ENCODE measurements around the gene GNB1.

The GNB1 gene

GRCh38 chr1:1815606-1816281, 75.1 kb downstream of the GNB1 start:
- DNase-seq, result no peak

GRCh38 chr1:1809489-1809888, 81.4 kb downstream of the GNB1 start:
- no peak for DNase-seq

- DNase-seq, result no peak
Measured at GRCh38 chr1:1808206-1808605, 82.7 kb downstream of the GNB1 start.

DNA sequence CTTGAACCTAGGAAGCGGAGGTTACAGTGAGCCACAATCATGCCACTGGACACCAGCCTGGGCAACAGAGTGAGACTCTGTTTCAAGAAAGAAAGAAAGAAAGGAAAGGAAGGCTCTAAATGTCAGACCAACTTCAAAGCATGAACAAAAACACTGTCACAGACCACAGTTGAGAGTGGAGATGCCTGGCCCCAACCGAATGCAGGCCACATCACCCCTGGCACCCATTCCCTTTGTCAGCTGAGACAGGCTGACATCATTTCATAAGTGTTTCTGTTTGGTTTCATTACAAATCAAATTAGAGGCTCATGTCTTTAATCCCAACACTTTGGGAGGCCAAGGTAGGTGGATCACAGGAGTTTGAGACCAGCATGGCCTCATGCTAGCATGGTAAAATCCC, 84.0 kb downstream of the GNB1 start:
- DNase-seq, result no peak

- no peak for DNase-seq
Measured at GRCh38 chr1:1804301-1804700, 86.6 kb downstream of the GNB1 start.

GRCh38 chr1:1802871-1803270, 88.0 kb downstream of the GNB1 start:
- no peak for DNase-seq

GRCh38 chr1:1799716-1800115, 91.2 kb downstream of the GNB1 start:
- no peak for DNase-seq

DNA sequence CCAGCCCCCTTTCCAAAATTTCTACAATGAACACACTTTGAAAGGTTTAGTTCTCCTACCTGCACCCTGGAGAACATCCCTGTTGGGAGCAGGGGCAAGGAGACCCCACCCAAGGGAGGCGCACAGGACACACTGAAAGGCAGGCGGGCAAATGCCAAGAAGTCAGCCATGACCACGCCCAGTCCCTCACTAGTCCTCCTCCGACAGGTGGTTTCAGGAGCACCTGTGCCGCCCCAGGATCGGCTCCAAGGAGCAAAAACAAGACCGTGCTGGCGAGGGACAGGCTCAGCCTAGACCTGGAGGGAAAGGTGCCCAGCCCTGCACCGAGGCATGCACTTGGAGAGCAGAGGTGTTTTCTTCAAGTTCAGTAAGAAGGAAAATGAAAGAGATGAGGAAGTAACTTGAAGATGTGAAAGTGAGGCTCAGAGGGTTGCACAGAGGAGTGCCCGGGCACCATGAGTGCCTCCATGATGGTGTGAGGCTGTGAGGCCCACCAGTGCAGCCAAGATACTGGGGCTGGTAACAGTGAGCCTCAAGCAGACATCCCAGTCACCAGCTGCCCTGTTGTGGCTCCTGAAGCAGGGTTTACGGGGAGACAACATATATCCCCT, 93.1 kb downstream of the GNB1 start:
- DNase-seq, result no peak

DNA sequence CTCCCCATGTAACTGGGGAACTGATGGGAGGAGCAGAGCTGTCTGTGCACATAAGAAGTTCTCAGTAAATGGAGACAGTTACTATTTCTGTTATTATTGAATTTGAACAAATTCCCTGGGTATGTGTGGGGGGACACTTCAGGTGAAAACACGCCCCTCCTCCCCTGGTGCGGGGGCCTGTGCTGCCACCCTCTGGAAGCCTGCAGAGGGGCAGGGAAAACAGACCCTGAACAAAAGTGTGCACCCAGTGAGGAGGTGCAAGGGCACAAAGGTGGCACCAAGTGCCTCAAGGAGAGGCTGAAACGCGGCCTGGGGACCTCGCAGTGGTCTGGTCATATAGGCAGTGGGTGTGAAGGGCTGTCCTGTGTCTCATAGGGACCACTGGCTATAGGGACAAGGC, 94.4 kb downstream of the GNB1 start:
- no peak for DNase-seq

DNA sequence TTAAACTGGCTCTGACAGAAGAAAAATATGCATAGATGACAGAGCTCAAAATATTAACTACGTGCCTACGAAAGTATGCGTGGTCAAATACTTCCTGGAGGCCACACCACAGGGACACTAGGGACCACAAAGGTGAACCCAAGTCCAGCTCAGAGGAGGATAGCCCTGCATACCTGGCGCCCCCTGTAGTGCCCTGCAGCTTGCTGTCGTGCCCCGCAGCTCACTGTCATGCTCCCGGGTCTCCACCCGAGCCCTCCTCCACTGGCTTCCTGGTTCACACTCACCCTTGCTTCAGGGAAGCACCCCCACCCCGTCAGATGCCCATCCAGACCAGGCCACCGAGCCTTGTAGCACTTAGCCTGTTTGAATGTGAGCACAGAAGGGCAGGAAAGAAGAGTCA, 95.9 kb downstream of the GNB1 start:
- no peak for DNase-seq

- no peak for DNase-seq
Measured at GRCh38 chr1:1793481-1794244, 97.2 kb downstream of the GNB1 start.

GRCh38 chr1:1788646-1789431, 102.0 kb downstream of the GNB1 start:
- DNase-seq, result no peak

- DNase-seq, result no peak
Measured at GRCh38 chr1:1788136-1788535, 102.8 kb downstream of the GNB1 start.

DNA sequence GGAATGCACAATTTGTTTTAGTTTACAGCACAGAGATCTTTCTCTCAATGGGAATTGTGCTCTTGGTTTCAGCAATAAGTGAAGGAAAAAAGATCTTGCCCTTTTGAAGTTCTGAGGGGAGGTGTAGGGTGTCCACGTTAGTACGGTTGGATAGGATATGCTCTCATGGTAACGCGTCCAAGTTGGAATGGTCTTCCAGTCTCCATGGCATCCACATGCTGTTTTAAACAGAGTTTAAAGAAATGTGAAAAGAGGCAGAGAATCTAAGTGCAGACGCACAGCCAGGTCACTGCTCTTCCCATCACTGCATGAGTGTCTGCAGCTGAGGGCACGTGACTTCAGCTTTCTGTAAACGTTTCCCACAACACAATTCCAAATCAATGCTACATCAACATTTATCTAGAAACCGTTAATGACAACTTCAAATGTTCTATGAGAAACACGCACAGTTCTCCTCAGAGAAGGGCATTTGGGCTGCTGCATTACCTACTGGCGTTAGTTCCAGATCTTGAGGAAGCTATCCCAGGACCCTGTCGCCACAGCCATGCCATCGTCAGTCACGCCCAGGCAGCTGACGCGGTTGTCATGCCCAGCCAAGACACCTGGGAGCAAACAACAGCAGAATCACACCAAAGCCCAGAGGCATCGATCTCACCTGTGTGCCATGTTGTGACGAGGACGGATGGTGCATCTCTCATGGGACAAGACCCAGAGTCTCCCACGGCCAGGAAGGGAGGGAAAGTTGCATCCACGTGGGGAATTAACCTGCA, 103.9 kb downstream of the GNB1 start:
- no peak for DNase-seq

DNA sequence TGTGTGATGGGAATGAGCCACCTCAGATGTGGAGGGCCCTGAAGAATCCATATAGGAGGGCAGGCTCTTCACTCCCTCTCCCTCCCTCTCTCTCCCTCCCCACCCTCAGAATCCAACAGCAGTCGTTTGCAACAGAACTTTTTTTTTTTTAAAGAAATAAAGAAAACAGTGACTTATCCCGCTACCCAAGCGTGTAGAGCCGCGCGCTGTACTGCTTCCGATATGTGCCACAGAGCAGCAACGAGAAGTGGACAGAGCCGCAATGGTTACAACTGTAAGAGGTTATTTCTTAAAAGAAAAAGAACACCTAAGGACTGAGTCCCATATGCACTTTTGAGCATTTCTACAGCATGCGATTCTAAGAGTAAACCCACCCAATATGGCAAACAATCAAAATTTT, 105.2 kb downstream of the GNB1 start:
- DNase-seq, result no peak

DNA sequence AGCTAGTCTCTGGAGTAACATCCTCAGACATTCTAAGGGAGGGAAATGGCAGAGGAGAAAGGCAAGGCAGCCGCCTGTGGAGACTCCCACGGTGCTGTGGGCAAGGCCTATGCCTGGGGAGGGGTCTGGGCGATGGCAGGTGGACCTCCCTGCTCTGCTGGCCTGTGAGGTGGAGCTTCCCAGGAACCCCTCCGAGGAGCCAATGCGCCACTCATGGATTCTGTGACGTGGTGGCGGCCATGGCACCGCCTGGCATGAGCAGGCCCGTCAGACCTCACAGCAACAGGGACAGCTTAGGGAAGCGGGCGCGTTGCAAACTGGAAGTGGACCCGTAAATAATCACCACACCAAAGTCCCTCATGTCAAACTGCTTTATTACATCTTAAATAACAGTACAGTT, 106.0 kb downstream of the GNB1 start:
- no peak for DNase-seq

DNA sequence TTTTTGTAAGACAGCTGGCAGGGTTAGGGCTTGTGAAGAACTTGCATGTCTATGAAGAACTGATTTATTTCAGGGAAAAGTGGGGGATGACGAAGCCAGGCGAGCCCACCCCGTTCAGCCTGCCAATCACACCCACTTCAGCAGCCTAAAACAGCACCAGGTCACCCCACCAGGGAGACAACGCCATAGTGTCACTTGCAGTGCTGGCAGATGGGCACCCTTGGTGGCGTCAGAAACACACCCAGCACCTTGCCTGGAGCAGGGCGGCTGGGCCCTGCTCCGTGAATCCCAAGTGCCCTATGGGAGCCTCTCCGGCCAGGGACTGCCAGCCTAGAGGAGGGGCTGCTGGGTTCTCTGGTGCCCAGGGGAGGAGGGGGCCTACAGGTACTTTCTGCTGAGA, 107.6 kb downstream of the GNB1 start:
- no peak for DNase-seq

GRCh38 chr1:1782399-1783221, 108.3 kb downstream of the GNB1 start:
- DNase-seq, result peak; percentile 14

DNA sequence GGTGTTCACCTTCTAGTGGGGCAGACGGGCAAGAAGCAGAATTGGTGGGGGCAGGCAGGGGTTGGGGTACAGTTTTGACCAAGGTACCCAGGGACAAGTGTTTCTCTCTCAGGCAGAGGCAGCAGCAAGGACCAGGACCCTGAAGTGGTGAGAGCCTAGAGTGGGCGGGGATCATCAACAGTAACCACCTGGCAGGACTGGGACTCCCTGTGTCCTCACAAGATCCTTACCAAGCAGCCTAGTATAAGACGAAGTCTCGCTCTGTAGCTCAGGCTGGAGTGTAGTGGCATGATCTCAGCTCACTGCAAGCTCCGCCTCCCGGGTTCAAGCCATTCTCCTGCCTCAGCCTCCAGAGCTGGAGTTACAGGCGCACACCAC, 109.4 kb downstream of the GNB1 start:
- no peak for DNase-seq

- no peak for DNase-seq
Measured at GRCh38 chr1:1780598-1781525, 110.0 kb downstream of the GNB1 start.

Measured in activated effector memory CD4-positive, alpha-beta T cell treated with Interleukin-2 at 50 U/mL for 16 hours (primary cell).